GM23338 (cell line): ENCODE data around the gene TICAM2. TPM values are rescaled to one million over a fixed set of nuclear protein-coding genes. Genes with fewer than 3 reads are reported as not detected.
A peak's percentile ranks its signal among the peaks of the same experiment; 100 is the strongest.

Source experiments
- ATAC-seq: fragments of 200-7000 bp; cut with Tn5 transposase; 3 replicates; pipeline ENCODE4 v1.9.1; 2020
- DNase-seq: peaks from one replicate; pipeline ENCODE4 v3.0.0-alpha.2; 2015; ENCODE audit warnings: low spot score
- H2AFZ ChIP-seq: fragments of 200-600 bp; sonication (generic); 2 replicates; pipeline ENCODE4 v1.8.0; 2016; ENCODE audit warnings: antibody characterized with exemption, mild to moderate bottlenecking, moderate library complexity
- H3F3A ChIP-seq: fragments of 200-600 bp; sonication (generic); replicated peaks from 2 replicates; pipeline ENCODE4 v1.8.0; 2017; ENCODE audit warnings: antibody characterized with exemption, mixed run types, low read depth
- H3K27ac ChIP-seq: fragments of 200-600 bp; sonication (generic); 2 replicates; pipeline ENCODE4 v1.6.1; 2016; ENCODE audit warnings: low read depth
- H3K27me3 ChIP-seq: fragments of 200-600 bp; sonication (generic); 2 replicates; pipeline ENCODE4 v1.8.0; 2016; ENCODE audit warnings: mild to moderate bottlenecking, mixed run types, moderate library complexity; ENCODE audit not compliant: insufficient read depth
- H3K36me3 ChIP-seq: fragments of 200-600 bp; sonication (generic); 2 replicates; pipeline ENCODE4 v1.8.0; 2016; ENCODE audit warnings: mild to moderate bottlenecking; ENCODE audit not compliant: insufficient read depth
- H3K4me1 ChIP-seq: fragments of 200-600 bp; sonication (generic); 2 replicates; pipeline ENCODE4 v1.8.0; 2016; ENCODE audit warnings: mild to moderate bottlenecking, moderate library complexity; ENCODE audit not compliant: insufficient read depth
- H3K4me2 ChIP-seq: fragments of 200-600 bp; sonication (generic); 2 replicates; pipeline ENCODE4 v1.7.1; 2017; ENCODE audit warnings: mixed run types
- H3K4me3 ChIP-seq: fragments of 200-600 bp; sonication (generic); 2 replicates; pipeline ENCODE4 v1.6.1; 2016; ENCODE audit warnings: mixed run types
- H3K79me2 ChIP-seq: fragments of 200-600 bp; sonication (generic); replicated peaks from 2 replicates; pipeline ENCODE4 v1.8.0; 2017; ENCODE audit warnings: mild to moderate bottlenecking; ENCODE audit not compliant: insufficient read depth
- H3K9me2 ChIP-seq: fragments of 200-600 bp; sonication (generic); 2 replicates; pipeline ENCODE4 v1.8.0; 2017; ENCODE audit not compliant: insufficient read depth
- H4K20me1 ChIP-seq: fragments of 200-600 bp; sonication (generic); replicated peaks from 2 replicates; pipeline ENCODE4 v1.8.0; 2017; ENCODE audit warnings: mild to moderate bottlenecking; ENCODE audit not compliant: insufficient read depth
- H3K27ac Mint-ChIP-seq: 2 replicates; pipeline ENCODE4 v1.8.0; 2020; ENCODE audit warnings: inconsistent platforms, mild to moderate bottlenecking, moderate library complexity, mixed read lengths
- H3K27me3 Mint-ChIP-seq: 3 replicates; pipeline ENCODE4 v1.8.0; 2022; ENCODE audit warnings: low read depth, mild to moderate bottlenecking, moderate library complexity, mixed read lengths, inconsistent platforms; ENCODE audit not compliant: insufficient read depth, poor library complexity
- H3K36me3 Mint-ChIP-seq: 3 replicates; pipeline ENCODE4 v1.8.0; 2021; ENCODE audit warnings: low read depth, mild to moderate bottlenecking, inconsistent platforms, moderate library complexity, mixed read lengths
- H3K4me1 Mint-ChIP-seq: 3 replicates; pipeline ENCODE4 v1.8.0; 2020; ENCODE audit warnings: mild to moderate bottlenecking, inconsistent platforms, mixed read lengths
- H3K4me3 Mint-ChIP-seq: 3 replicates; pipeline ENCODE4 v1.8.0; 2021; ENCODE audit warnings: moderate library complexity, mild to moderate bottlenecking, inconsistent platforms, mixed read lengths
- H3K9me3 Mint-ChIP-seq: 3 replicates; pipeline ENCODE4 v1.8.0; 2020; ENCODE audit warnings: moderate library complexity, mild to moderate bottlenecking, inconsistent platforms, mixed read lengths
- CREB1 ChIP-seq: fragments of 250-450 bp; sonication (Bioruptor Pico); IDR thresholded peaks from 2 replicates; pipeline ENCODE4 v1.5.0; 2020; ENCODE audit warnings: low read depth, mild to moderate bottlenecking, moderate library complexity
- CTCF ChIP-seq, 2 experiments: fragments of 200-600 bp in 1 of 2; sonication (generic) in 1 of 2; conservative IDR thresholded peaks; 2 replicates each; pipeline versions ENCODE4 v1.5.1 to v1.6.1; 2016 to 2017; ENCODE audit warnings: antibody characterized with exemption in 2 of 2, low read depth in 2 of 2, mild to moderate bottlenecking in 2 of 2, moderate library complexity in 1 of 2
- ETS1 ChIP-seq: IDR thresholded peaks from 2 replicates; pipeline ENCODE4 v1.6.1; 2016; ENCODE audit warnings: antibody characterized with exemption
- EZH2 ChIP-seq: fragments of 200-600 bp; sonication (generic); IDR thresholded peaks from one replicate; pipeline ENCODE4 v1.8.0; 2017; ENCODE audit warnings: antibody characterized with exemption, mild to moderate bottlenecking, low read depth; ENCODE audit not compliant: unreplicated experiment
- EZH2phosphoT487 ChIP-seq: fragments of 200-600 bp; sonication (generic); IDR thresholded peaks from one replicate; pipeline ENCODE4 v1.8.1; 2018; ENCODE audit warnings: antibody characterized with exemption; ENCODE audit not compliant: unreplicated experiment
- JUNB ChIP-seq: IDR thresholded peaks from one replicate; pipeline ENCODE4 v1.6.1; 2016; ENCODE audit warnings: antibody characterized with exemption; ENCODE audit not compliant: unreplicated experiment
- NANOG ChIP-seq: IDR thresholded peaks from 2 replicates; pipeline ENCODE4 v1.6.1; 2016; ENCODE audit warnings: antibody characterized with exemption, borderline replicate concordance
- POLR2AphosphoS5 ChIP-seq: IDR thresholded peaks from 2 replicates; pipeline ENCODE4 v1.6.1; 2016; ENCODE audit warnings: antibody characterized with exemption, low read depth
- REST ChIP-seq: IDR thresholded peaks from one replicate; pipeline ENCODE4 v1.6.1; 2018; ENCODE audit warnings: antibody characterized with exemption; ENCODE audit not compliant: unreplicated experiment
- STAT1 ChIP-seq: IDR thresholded peaks from one replicate; pipeline ENCODE4 v1.6.1; 2016; ENCODE audit warnings: antibody characterized with exemption; ENCODE audit not compliant: unreplicated experiment
- ZNF114 ChIP-seq: fragments of 250-450 bp; sonication (Bioruptor Pico); IDR thresholded peaks from 2 replicates; pipeline ENCODE4 v1.5.0; 2020; ENCODE audit warnings: mild to moderate bottlenecking, moderate library complexity
- ZNF331 ChIP-seq: fragments of 250-450 bp; sonication (Bioruptor Pico); IDR thresholded peaks from 2 replicates; pipeline ENCODE4 v1.5.0; 2020; ENCODE audit warnings: low read depth, mild to moderate bottlenecking, moderate library complexity
- ZNF462 ChIP-seq: fragments of 250-450 bp; sonication (Bioruptor Pico); IDR thresholded peaks from 2 replicates; pipeline ENCODE4 v1.5.0; 2020; ENCODE audit warnings: mild to moderate bottlenecking, moderate library complexity
- polyA plus RNA-seq: library from polyadenylated mRNA; unstranded; fragments of >200 nt; fragmentation: Nextera tagmentation; extraction: Ambion mirVana; gene quantifications from 2 replicates; pipeline ENCODE4 v1.2.1, GENCODE V29; 2016
- total RNA-seq: library from RNA; depleted of rRNA; stranded (reverse); fragments of >200 nt; shearing (Covaris generic); gene quantifications from 2 replicates; pipeline ENCODE4 v1.2.3, GENCODE V29; 2014

Gene TICAM2
- total and polyA plus RNA-seq, 2 experiments from 2014 or later: 1.0 TPM; not detected in 1

GRCh38 chr5:115558388-115558956 is 43.8 kb downstream of the TICAM2 start:
- Histone ChIP-seq H3K4me3 (no peak overlapping the region), H3K9me2 (no peaks in the 10 kb centered on the region), H3K79me2 (no peaks in the 10 kb centered on the region), H3K27ac (no peak overlapping the region), H3K36me3 (no peaks in the 10 kb centered on the region), H4K20me1 (no peaks in the 10 kb centered on the region), H3K4me1 (peaks cover 8% of the 10 kb centered on the region), H3K4me2 (peak overlapping the region; percentile 59; the same call in 1 of the 2 replicates), H3K27me3 (no peaks in the 10 kb centered on the region), H2AFZ (0 out of 2 replicates have a peak overlapping the region, but pooled peaks have one; percentile 19), H3F3A (no peaks in the 10 kb centered on the region)
- H3K9me3 Mint-ChIP-seq: no peaks in the 10 kb centered on the region
- TF ChIP-seq CREB1 (CRISPR knock-in tag) (no peak), JUNB (no peak), STAT1 (no peak), ZNF462 (no peak), ZNF114 (CRISPR knock-in tag) (no peak), CTCF (conservative IDR thresholded peaks at IDR 0.05; ENCODE audit: low read depth in 2 of 2) (no peak), POLR2AphosphoS5 (no peak), ETS1 (no peak), EZH2 (no peak), EZH2phosphoT487 (no peak), REST (no peak), ZNF331 (CRISPR knock-in tag) (no peak), NANOG (no peak)
- DNase-seq: no peak
- ATAC-seq: no peak
- H3K27me3 Mint-ChIP-seq: no peaks in the 10 kb centered on the region
- H3K4me1 Mint-ChIP-seq: peaks cover 12% of the 10 kb centered on the region
- H3K4me3 Mint-ChIP-seq: no peak overlapping the region
- H3K27ac Mint-ChIP-seq: no peak overlapping the region
- H3K36me3 Mint-ChIP-seq: no peaks in the 10 kb centered on the region
